GM18951 (cell line): ENCODE measurements around the gene MTCH1.

Experiments
- POLR2A ChIP-seq: IDR thresholded peaks from 4 replicates; pipeline ENCODE4 v1.6.1; 2011; ENCODE audit warnings: mild to moderate bottlenecking; ENCODE audit not compliant: insufficient read length, insufficient read depth; ENCODE audit errors: extremely low read depth
- in situ Hi-C: fragments of 300-500 bp; cut with MboI; formaldehyde crosslinking; loops from one replicate; pipeline ENCODE4 v1.12.0; 2022; ENCODE audit warnings: low sequenced_read_pairs, mixed read lengths, inconsistent platforms; ENCODE audit not compliant: unreplicated experiment

MTCH1 gene

DNA sequence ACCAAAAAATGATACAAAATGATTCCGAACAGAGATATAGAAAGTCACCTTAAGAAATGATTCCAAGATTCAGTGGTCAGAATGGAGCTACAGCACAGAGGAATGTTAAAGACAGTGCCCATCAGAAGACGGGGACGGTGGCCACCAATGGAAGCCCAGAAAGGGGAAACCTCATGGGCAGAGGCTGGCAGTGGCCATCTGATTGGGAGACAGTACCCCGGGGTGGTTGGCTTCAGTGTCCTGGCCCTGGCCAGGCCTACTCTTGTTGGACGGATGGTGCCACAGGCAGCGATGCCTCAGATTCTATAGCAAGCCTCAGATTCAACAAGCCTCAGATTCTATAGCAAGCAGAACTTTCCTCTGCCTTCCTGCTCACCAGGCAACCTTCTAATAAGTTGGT, 48.1 kb downstream of the MTCH1 start:
- TF ChIP-seq POLR2A = no peak

DNA sequence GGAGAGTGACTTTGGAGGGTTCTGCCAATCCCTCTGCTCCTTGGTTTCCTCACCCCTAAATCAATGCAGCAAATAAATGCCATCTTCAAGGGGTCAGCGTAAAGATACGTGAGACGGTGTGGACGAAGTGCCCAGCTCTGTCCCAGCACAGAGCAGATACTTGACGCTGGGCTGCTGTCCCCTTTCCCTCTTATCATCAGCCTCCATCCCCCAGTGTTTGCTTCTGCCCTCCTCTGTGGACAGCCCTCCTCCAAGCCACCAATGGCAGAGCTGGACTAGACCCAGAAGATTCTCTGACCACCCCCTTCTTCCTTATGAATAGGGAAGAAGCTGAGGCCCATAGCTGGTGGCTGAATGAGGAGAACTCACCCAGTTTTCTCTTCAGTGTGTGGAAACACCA, 49.2 kb downstream of the MTCH1 start:
- no peak for TF ChIP-seq POLR2A
- in situ Hi-C loops = no loop called here

More for the DNA sequence above, 48.1 kb downstream of the MTCH1 start:
- in situ Hi-C loops = no loop called here

GRCh38 chr6:36934901-36935300, 51.1 kb downstream of the MTCH1 start:
- TF ChIP-seq POLR2A = no peak
- in situ Hi-C loops = no loop called here

DNA sequence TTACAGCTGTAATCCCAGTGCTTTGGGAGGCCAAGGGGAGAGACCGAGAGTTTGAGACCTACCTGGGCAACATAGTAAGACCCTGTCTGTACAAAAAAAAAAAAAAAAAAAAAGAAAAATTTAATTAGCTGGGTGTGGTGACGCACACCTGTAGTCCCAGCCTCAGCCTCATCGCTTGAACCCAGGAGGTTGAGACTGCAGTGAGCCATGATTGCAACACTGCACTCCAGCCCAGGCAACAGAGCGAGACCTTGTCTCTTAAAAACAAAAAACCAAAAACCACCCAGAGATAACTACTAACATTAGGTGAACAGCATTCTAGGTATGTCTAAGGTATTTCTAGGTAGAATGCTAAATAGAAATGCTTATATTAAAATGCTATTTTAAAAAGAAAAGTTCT, 52.5 kb downstream of the MTCH1 start:
- in situ Hi-C loops = no loop called here
- no peak for TF ChIP-seq POLR2A

- TF ChIP-seq POLR2A = no peak
- in situ Hi-C loops = no loop called here
These were observed 52.9 kb downstream of the MTCH1 start for GRCh38 chr6:36933102-36933501.

GRCh38 chr6:36930483-36930882, 55.5 kb downstream of the MTCH1 start:
- no peak for TF ChIP-seq POLR2A

DNA sequence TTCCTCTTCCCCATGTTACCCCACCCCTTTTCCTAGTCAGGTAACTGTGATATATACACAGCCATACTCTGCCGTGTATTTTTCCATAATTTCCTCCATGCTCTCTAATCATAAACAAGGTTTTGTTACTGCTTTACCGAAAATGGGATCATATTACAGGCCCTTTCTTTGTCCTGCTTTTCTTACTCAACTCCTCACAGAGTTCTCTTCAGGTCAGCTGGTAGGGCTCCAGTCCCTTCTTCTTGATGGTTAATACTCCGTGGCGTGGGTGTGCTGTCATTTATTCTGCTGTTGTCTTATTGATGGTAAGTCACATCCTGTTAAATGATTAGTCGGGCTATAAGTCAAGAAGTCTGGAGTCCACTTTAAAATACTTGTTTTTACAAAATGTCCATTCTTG, 56.4 kb downstream of the MTCH1 start:
- no peak for TF ChIP-seq POLR2A
- in situ Hi-C loops = no loop called here

More at GRCh38 chr6:36930483-36930882, 55.5 kb downstream of the MTCH1 start:
- in situ Hi-C loops = no loop called here

- in situ Hi-C loops = no loop called here
- no peak for TF ChIP-seq POLR2A
These were observed 56.8 kb downstream of the MTCH1 start for GRCh38 chr6:36929152-36929551.

DNA sequence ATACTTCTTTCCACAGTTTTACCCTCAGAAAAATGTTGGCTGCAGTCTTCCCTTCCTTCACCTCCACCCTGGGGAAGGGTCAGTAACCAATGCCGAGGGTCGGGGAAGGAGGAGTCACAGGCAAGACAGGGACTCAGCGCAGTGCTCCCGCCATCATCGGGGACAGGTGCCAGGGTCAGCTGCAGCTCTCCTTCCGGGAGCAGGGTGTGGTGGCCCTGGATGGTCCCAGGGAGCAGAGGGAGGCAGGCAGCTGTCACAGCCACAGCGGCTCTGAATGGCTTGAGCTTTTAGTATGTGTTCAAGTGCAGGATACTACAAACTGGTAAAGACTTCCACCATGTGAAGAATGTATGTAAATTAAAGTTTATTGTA, 57.5 kb downstream of the MTCH1 start:
- no peak for TF ChIP-seq POLR2A
- in situ Hi-C loops = no loop called here

DNA sequence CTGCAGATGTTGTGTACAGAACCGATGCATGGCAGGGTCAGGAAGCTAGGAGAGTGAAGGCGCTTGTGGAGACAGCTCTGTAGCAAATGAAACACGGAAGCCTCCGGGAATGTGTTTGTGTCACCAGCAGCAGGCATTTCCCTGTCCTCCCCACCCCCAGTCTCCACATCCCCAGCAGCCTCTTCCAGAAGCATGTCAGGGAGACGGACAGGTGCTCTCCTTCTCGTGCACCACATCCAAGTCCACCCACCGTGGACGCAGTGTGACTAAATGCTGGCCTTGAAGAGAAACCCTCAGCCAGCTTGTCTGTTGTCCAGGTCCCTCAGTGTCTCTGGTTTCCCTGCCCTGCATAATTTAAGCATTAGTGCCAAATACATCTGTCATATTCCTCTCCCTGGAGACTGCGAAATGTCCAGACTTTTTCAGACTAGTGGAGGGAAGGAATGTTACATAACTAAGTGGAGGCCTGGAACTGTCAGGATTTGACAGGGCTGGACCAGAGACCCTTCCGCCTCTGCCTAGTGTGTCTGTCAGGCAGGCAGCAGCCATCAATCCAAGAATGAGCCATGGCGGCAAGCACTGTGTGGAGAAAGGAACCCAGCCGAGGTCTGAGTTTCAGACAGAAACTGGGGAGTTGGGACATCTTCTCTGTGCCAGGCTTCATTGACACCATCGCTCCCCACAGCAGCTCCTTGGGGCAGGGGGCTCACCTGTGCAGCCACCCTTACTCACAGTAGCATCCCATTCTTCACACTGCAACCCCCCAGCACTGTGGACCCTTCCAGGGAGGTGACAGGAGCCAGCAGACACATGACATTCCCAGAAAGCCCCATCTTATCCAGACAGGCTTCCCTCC, 58.1 kb downstream of the MTCH1 start:
- TF ChIP-seq POLR2A = no peak
- in situ Hi-C loops = no loop called here

GRCh38 chr6:36926708-36927513, 59.1 kb downstream of the MTCH1 start:
- TF ChIP-seq POLR2A = no peak
- in situ Hi-C loops = no loop called here

GRCh38 chr6:36925809-36926208, 60.2 kb downstream of the MTCH1 start:
- in situ Hi-C loops = no loop called here
- no peak for TF ChIP-seq POLR2A

- in situ Hi-C loops = no loop called here
- no peak for TF ChIP-seq POLR2A
These were observed 61.1 kb downstream of the MTCH1 start for GRCh38 chr6:36924778-36925374.
